Smooth muscle cell (in vitro differentiated cells): ENCODE results near the gene AP2A1. TPM values are rescaled to one million over a fixed set of nuclear protein-coding genes. Genes with fewer than 3 reads are reported as not detected.

ENCODE experiments used
- DNase-seq: peaks from one replicate; lab custom pipeline; 2025; ENCODE audit not compliant: unreplicated experiment; lab: John Stamatoyannopoulos, UW
- H2AFZ ChIP-seq: fragments of 200-600 bp; sonication (generic); 2 replicates; pipeline ENCODE4 v1.6.0; 2016; ENCODE audit warnings: antibody characterized with exemption, low read depth, mild to moderate bottlenecking
- H3F3A ChIP-seq: fragments of 200-600 bp; sonication (generic); 2 replicates; pipeline ENCODE4 v1.6.0; 2017; ENCODE audit warnings: antibody characterized with exemption, low read depth
- H3K27ac ChIP-seq: fragments of 200-600 bp; sonication (generic); 2 replicates; pipeline ENCODE4 v1.5.1; 2016; ENCODE audit warnings: low read depth, mild to moderate bottlenecking
- H3K27me3 ChIP-seq: fragments of 200-600 bp; sonication (generic); 2 replicates; pipeline ENCODE4 v1.6.1; 2016; ENCODE audit warnings: low read depth, mild to moderate bottlenecking
- H3K36me3 ChIP-seq: fragments of 200-600 bp; sonication (generic); 2 replicates; pipeline ENCODE4 v1.5.1; 2016; ENCODE audit warnings: low read depth
- H3K4me1 ChIP-seq: fragments of 200-600 bp; sonication (generic); 2 replicates; pipeline ENCODE4 v1.5.1; 2016; ENCODE audit warnings: low read depth
- H3K4me2 ChIP-seq: fragments of 200-600 bp; sonication (generic); 2 replicates; pipeline ENCODE4 v1.6.0; 2016; ENCODE audit warnings: mild to moderate bottlenecking
- H3K4me3 ChIP-seq: fragments of 200-600 bp; sonication (generic); 2 replicates; pipeline ENCODE4 v1.5.1; 2016; ENCODE audit warnings: mild to moderate bottlenecking
- H3K79me2 ChIP-seq: fragments of 200-600 bp; sonication (generic); 2 replicates; pipeline ENCODE4 v1.6.0; 2016; ENCODE audit warnings: low read depth, mild to moderate bottlenecking
- H3K9ac ChIP-seq: fragments of 200-600 bp; sonication (generic); 2 replicates; pipeline ENCODE4 v1.6.0; 2016; ENCODE audit warnings: low read depth
- H3K9me3 ChIP-seq: fragments of 200-600 bp; sonication (generic); replicated peaks from 2 replicates; pipeline ENCODE4 v1.5.1; 2016; ENCODE audit warnings: low read depth
- H4K20me1 ChIP-seq: fragments of 200-600 bp; sonication (generic); 2 replicates; pipeline ENCODE4 v1.6.0; 2016; ENCODE audit warnings: low read depth
- CTCF ChIP-seq: fragments of 200-600 bp; sonication (generic); IDR thresholded peaks from 2 replicates; pipeline ENCODE4 v1.5.1; 2017; ENCODE audit warnings: borderline replicate concordance, mild to moderate bottlenecking, antibody characterized with exemption; ENCODE audit not compliant: insufficient read depth, poor library complexity, severe bottlenecking
- WGBS: methylation state at CpG from one replicate; pipeline ENCODE4 v1.1.7; 2016; ENCODE audit warnings: low lambda C conversion rate; 5-methylcytosine and 5-hydroxymethylcytosine counted together
- polyA plus RNA-seq: library from polyadenylated mRNA; unstranded; fragments of >200 nt; fragmentation: Nextera tagmentation; extraction: Ambion mirVana; gene quantifications from 2 replicates; pipeline ENCODE4 v1.2.1, GENCODE V29; 2016
- total RNA-seq: library from RNA; depleted of rRNA; stranded (reverse); fragments of >200 nt; gene quantifications from 2 replicates; pipeline ENCODE4 v1.2.3, GENCODE V29; 2014

The AP2A1 gene
- total and polyA plus RNA-seq, 2 experiments from 2014 or later = 57.7 to 65.2 TPM

GRCh38 chr19:49763230-49763629 lies 3.6 kb upstream of the AP2A1 start, which contains the start of gene TSKS:
Gene TSKS, minus strand, starts transcription at chr19:49763306. Its CDS starts 59 bp downstream, at chr19:49763247.
- peaks cover 14% of the 10 kb centered on the region for H3K79me2 ChIP-seq
- H3K4me1 ChIP-seq = peaks cover 11% of the 10 kb centered on the region
- no peaks in the 10 kb centered on the region for H3K36me3 ChIP-seq
- TF ChIP-seq CTCF = no peak
- H3K4me3 ChIP-seq = no peak within 1 kb of the TSS
- H3K4me2 ChIP-seq = no peak within 1 kb of the TSS
- no peak within 1 kb of the TSS for H3K9ac ChIP-seq
- H3F3A ChIP-seq = no peaks in the 10 kb centered on the region
- peaks cover 8% of the 10 kb centered on the region for H4K20me1 ChIP-seq
- no peak for DNase-seq
- 98% methylated on average over 6 of the region's 6 CpGs for WGBS
- H3K27me3 ChIP-seq = no peaks in the 10 kb centered on the region
- no peak within 1 kb of the TSS for H2AFZ ChIP-seq
- no peak within 1 kb of the TSS for H3K27ac ChIP-seq
- H3K9me3 ChIP-seq = no peaks in the 10 kb centered on the region

- Histone ChIP-seq H3K4me2 (no peak overlapping the region), H3K9me3 (no peaks in the 10 kb centered on the region), H3F3A (no peaks in the 10 kb centered on the region), H4K20me1 (peaks cover 18% of the 10 kb centered on the region), H2AFZ (no peak overlapping the region), H3K36me3 (no peaks in the 10 kb centered on the region), H3K4me1 (peaks cover 12% of the 10 kb centered on the region), H3K4me3 (no peak overlapping the region), H3K27ac (no peak overlapping the region), H3K9ac (no peak overlapping the region), H3K79me2 (peaks cover 25% of the 10 kb centered on the region), H3K27me3 (no peaks in the 10 kb centered on the region)
- WGBS = 91% methylated on average over 8 of the region's 8 CpGs
- no peak for DNase-seq
- no peak for TF ChIP-seq CTCF
Measured at GRCh38 chr19:49764341-49764740, 2.5 kb upstream of the AP2A1 start.

- peaks cover 30% of the 10 kb centered on the region for H4K20me1 ChIP-seq
- peaks cover 43% of the 10 kb centered on the region for H3K79me2 ChIP-seq
- H2AFZ ChIP-seq = peak overlapping the region; percentile 37
- WGBS = 2% methylated on average over 39 of the region's 53 CpGs
- H3K4me3 ChIP-seq = peak overlapping the region; percentile 97
- peak overlapping the region; percentile 3 for H3K9ac ChIP-seq
- no peaks in the 10 kb centered on the region for H3K9me3 ChIP-seq
- no peaks in the 10 kb centered on the region for H3K36me3 ChIP-seq
- no peaks in the 10 kb centered on the region for H3K27me3 ChIP-seq
- H3K4me1 ChIP-seq = peaks cover 12% of the 10 kb centered on the region
- H3F3A ChIP-seq = no peaks in the 10 kb centered on the region
- peak; percentile 96 for DNase-seq
- peak overlapping the region; percentile 61 for H3K4me2 ChIP-seq
- H3K27ac ChIP-seq = peak overlapping the region; percentile 74
- TF ChIP-seq CTCF = no peak
Measured at GRCh38 chr19:49766007-49766929, 533 bp upstream of the AP2A1 start.
